Nephron (organoid): ENCODE measurements around the gene WWOX.

Source experiments
- H3K27ac Mint-ChIP-seq, 3 experiments: 2 replicates each; pipeline ENCODE4 v1.8.0; 2020; ENCODE audit warnings: mixed read lengths in 3 of 3, mild to moderate bottlenecking in 2 of 3, moderate library complexity in 1 of 3
- H3K27me3 Mint-ChIP-seq: 2 replicates; pipeline ENCODE4 v1.8.0; 2021; ENCODE audit warnings: low read depth, mild to moderate bottlenecking, moderate library complexity, mixed read lengths
- H3K36me3 Mint-ChIP-seq: 2 replicates; pipeline ENCODE4 v1.8.0; 2020; ENCODE audit warnings: low read depth, mixed read lengths
- H3K4me1 Mint-ChIP-seq: 2 replicates; pipeline ENCODE4 v1.8.0; 2020; ENCODE audit warnings: mixed read lengths
- H3K4me3 Mint-ChIP-seq, 3 experiments: 2 replicates each; pipeline ENCODE4 v1.8.0; 2020; ENCODE audit warnings: mild to moderate bottlenecking in 3 of 3, mixed read lengths in 3 of 3, moderate library complexity in 2 of 3
- H3K9me3 Mint-ChIP-seq: 2 replicates; pipeline ENCODE4 v1.8.0; 2020; ENCODE audit warnings: mixed read lengths
- CTCF ChIP-seq, 3 experiments: fragments of 200-600 bp; sonication (generic); IDR thresholded peaks; one replicate each; pipeline ENCODE4 v1.5.0; 2021; ENCODE audit warnings: antibody characterized with exemption in 3 of 3; ENCODE audit not compliant: unreplicated experiment in 3 of 3

The WWOX gene

GRCh38 chr16:78759596-78759995, 660.1 kb downstream of the WWOX start:
- peaks cover 5% of the 10 kb centered on the region for H3K4me1 Mint-ChIP-seq
- no peak overlapping the region for H3K27ac Mint-ChIP-seq
- H3K9me3 Mint-ChIP-seq, result peaks cover 3% of the 10 kb centered on the region
- no peak for TF ChIP-seq CTCF (IDR thresholded peaks at IDR 0.05; ENCODE audit: unreplicated experiment in 3 of 3)
- H3K4me3 Mint-ChIP-seq, result no peak overlapping the region
- H3K27me3 Mint-ChIP-seq, result peaks cover 4% of the 10 kb centered on the region
- no peaks in the 10 kb centered on the region for H3K36me3 Mint-ChIP-seq

GRCh38 chr16:78760611-78761010, 661.2 kb downstream of the WWOX start:
- peaks cover 5% of the 10 kb centered on the region for H3K4me1 Mint-ChIP-seq
- peaks cover 3% of the 10 kb centered on the region for H3K9me3 Mint-ChIP-seq
- no peak overlapping the region for H3K4me3 Mint-ChIP-seq
- H3K27ac Mint-ChIP-seq, result no peak overlapping the region
- no peak for TF ChIP-seq CTCF (IDR thresholded peaks at IDR 0.05; ENCODE audit: unreplicated experiment in 3 of 3)
- peaks cover 4% of the 10 kb centered on the region for H3K27me3 Mint-ChIP-seq
- no peaks in the 10 kb centered on the region for H3K36me3 Mint-ChIP-seq

GRCh38 chr16:78761427-78761826, 662.0 kb downstream of the WWOX start:
- Mint-ChIP-seq H3K36me3 (no peaks in the 10 kb centered on the region), H3K4me1 (peaks cover 5% of the 10 kb centered on the region), H3K9me3 (no peaks in the 10 kb centered on the region), H3K4me3 (no peak overlapping the region), H3K27ac (no peak overlapping the region), H3K27me3 (peaks cover 4% of the 10 kb centered on the region)
- no peak for TF ChIP-seq CTCF (IDR thresholded peaks at IDR 0.05; ENCODE audit: unreplicated experiment in 3 of 3)

- Mint-ChIP-seq H3K4me1 (peaks cover 5% of the 10 kb centered on the region), H3K36me3 (no peaks in the 10 kb centered on the region), H3K9me3 (no peaks in the 10 kb centered on the region), H3K27me3 (peaks cover 4% of the 10 kb centered on the region), H3K4me3 (no peak overlapping the region), H3K27ac (no peak overlapping the region)
- TF ChIP-seq CTCF (IDR thresholded peaks at IDR 0.05; ENCODE audit: unreplicated experiment in 3 of 3), result no peak
Measured at GRCh38 chr16:78762222-78762621, 662.8 kb downstream of the WWOX start.

- Mint-ChIP-seq H3K36me3 (no peaks in the 10 kb centered on the region), H3K9me3 (no peaks in the 10 kb centered on the region), H3K4me3 (no peak overlapping the region), H3K27ac (no peak overlapping the region), H3K27me3 (peaks cover 4% of the 10 kb centered on the region), H3K4me1 (peaks cover 5% of the 10 kb centered on the region)
- TF ChIP-seq CTCF (IDR thresholded peaks at IDR 0.05; ENCODE audit: unreplicated experiment in 3 of 3), result no peak
Measured at GRCh38 chr16:78763821-78764440, 664.5 kb downstream of the WWOX start.

GRCh38 chr16:78764478-78764877, 665.0 kb downstream of the WWOX start:
- no peak for TF ChIP-seq CTCF (IDR thresholded peaks at IDR 0.05; ENCODE audit: unreplicated experiment in 3 of 3)
- Mint-ChIP-seq H3K27me3 (peaks cover 4% of the 10 kb centered on the region), H3K27ac (no peak overlapping the region), H3K4me1 (peaks cover 5% of the 10 kb centered on the region), H3K9me3 (no peaks in the 10 kb centered on the region), H3K4me3 (no peak overlapping the region), H3K36me3 (no peaks in the 10 kb centered on the region)
